ENCODE results near the gene ENPP6.

ENPP6 gene

GRCh38 chr4:184101711-184102110, 116.0 kb downstream of the ENPP6 start:
- no peak for DNase-seq (ENCODE audit: insufficient read length, low spot score)
- TF ChIP-seq TAF1 (IDR thresholded peaks at IDR 0.05; ENCODE audit: low read depth, low read length) (no peak), PAX5 (IDR thresholded peaks at IDR 0.05; ENCODE audit: insufficient read depth, low read length, severe bottlenecking) (no peak), SPI1 (IDR thresholded peaks at IDR 0.05; ENCODE audit: low read depth, low read length) (no peak), POLR2A (IDR thresholded peaks at IDR 0.05; ENCODE audit: low read depth, low read length) (no peak), POU2F2 (IDR thresholded peaks at IDR 0.05; ENCODE audit: low read depth, low read length) (no peak), POLR2AphosphoS5 (IDR thresholded peaks at IDR 0.05; ENCODE audit: low read depth, low read length) (no peak)
- FAIRE-seq, result no peak

GRCh38 chr4:184100297-184100885, 117.3 kb downstream of the ENPP6 start:
- DNase-seq (ENCODE audit: insufficient read length, low spot score), result peak; percentile 74
- TF ChIP-seq POLR2A (IDR thresholded peaks at IDR 0.05; ENCODE audit: low read depth, low read length), result no peak
- TF ChIP-seq TAF1 (IDR thresholded peaks at IDR 0.05; ENCODE audit: low read depth, low read length), result no peak
- TF ChIP-seq PAX5 (IDR thresholded peaks at IDR 0.05; ENCODE audit: insufficient read depth, low read length, severe bottlenecking), result no peak
- TF ChIP-seq SPI1 (IDR thresholded peaks at IDR 0.05; ENCODE audit: low read depth, low read length), result no peak
- TF ChIP-seq POU2F2 (IDR thresholded peaks at IDR 0.05; ENCODE audit: low read depth, low read length), result no peak
- no peak for TF ChIP-seq POLR2AphosphoS5 (IDR thresholded peaks at IDR 0.05; ENCODE audit: low read depth, low read length)
- peak; percentile 28 for FAIRE-seq

- DNase-seq (ENCODE audit: insufficient read length, low spot score), result no peak
- FAIRE-seq, result no peak
- no peak for TF ChIP-seq POU2F2 (IDR thresholded peaks at IDR 0.05; ENCODE audit: low read depth, low read length)
- no peak for TF ChIP-seq SPI1 (IDR thresholded peaks at IDR 0.05; ENCODE audit: low read depth, low read length)
- no peak for TF ChIP-seq PAX5 (IDR thresholded peaks at IDR 0.05; ENCODE audit: insufficient read depth, low read length, severe bottlenecking)
- TF ChIP-seq TAF1 (IDR thresholded peaks at IDR 0.05; ENCODE audit: low read depth, low read length), result no peak
- no peak for TF ChIP-seq POLR2A (IDR thresholded peaks at IDR 0.05; ENCODE audit: low read depth, low read length)
- TF ChIP-seq POLR2AphosphoS5 (IDR thresholded peaks at IDR 0.05; ENCODE audit: low read depth, low read length), result no peak
These were observed 118.1 kb downstream of the ENPP6 start for GRCh38 chr4:184099535-184099966.

GRCh38 chr4:184099000-184099399, 118.7 kb downstream of the ENPP6 start:
- DNase-seq (ENCODE audit: insufficient read length, low spot score) (no peak), FAIRE-seq (peak; percentile 40)
- no peak for TF ChIP-seq POU2F2 (IDR thresholded peaks at IDR 0.05; ENCODE audit: low read depth, low read length)
- TF ChIP-seq POLR2AphosphoS5 (IDR thresholded peaks at IDR 0.05; ENCODE audit: low read depth, low read length), result no peak
- no peak for TF ChIP-seq POLR2A (IDR thresholded peaks at IDR 0.05; ENCODE audit: low read depth, low read length)
- TF ChIP-seq SPI1 (IDR thresholded peaks at IDR 0.05; ENCODE audit: low read depth, low read length), result no peak

- TF ChIP-seq POLR2AphosphoS5 (IDR thresholded peaks at IDR 0.05; ENCODE audit: low read depth, low read length), result no peak
- TF ChIP-seq PAX5 (IDR thresholded peaks at IDR 0.05; ENCODE audit: insufficient read depth, low read length, severe bottlenecking), result no peak
- TF ChIP-seq POU2F2 (IDR thresholded peaks at IDR 0.05; ENCODE audit: low read depth, low read length), result no peak
- no peak for TF ChIP-seq TAF1 (IDR thresholded peaks at IDR 0.05; ENCODE audit: low read depth, low read length)
- no peak for TF ChIP-seq SPI1 (IDR thresholded peaks at IDR 0.05; ENCODE audit: low read depth, low read length)
- no peak for TF ChIP-seq POLR2A (IDR thresholded peaks at IDR 0.05; ENCODE audit: low read depth, low read length)
These were observed 119.9 kb downstream of the ENPP6 start for GRCh38 chr4:184097815-184098214.

GRCh38 chr4:184097241-184097605, 120.5 kb downstream of the ENPP6 start:
- no peak for FAIRE-seq
- TF ChIP-seq SPI1 (IDR thresholded peaks at IDR 0.05; ENCODE audit: low read depth, low read length) (no peak), PAX5 (IDR thresholded peaks at IDR 0.05; ENCODE audit: insufficient read depth, low read length, severe bottlenecking) (no peak), POU2F2 (IDR thresholded peaks at IDR 0.05; ENCODE audit: low read depth, low read length) (no peak), POLR2AphosphoS5 (IDR thresholded peaks at IDR 0.05; ENCODE audit: low read depth, low read length) (no peak), POLR2A (IDR thresholded peaks at IDR 0.05; ENCODE audit: low read depth, low read length) (no peak), TAF1 (IDR thresholded peaks at IDR 0.05; ENCODE audit: low read depth, low read length) (no peak)
- no peak for DNase-seq (ENCODE audit: insufficient read length, low spot score)

More at GRCh38 chr4:184097815-184098214, 119.9 kb downstream of the ENPP6 start:
- DNase-seq (ENCODE audit: insufficient read length, low spot score) (no peak), FAIRE-seq (no peak)

GRCh38 chr4:184096561-184097240, 121.0 kb downstream of the ENPP6 start:
- DNase-seq (ENCODE audit: insufficient read length, low spot score), result no peak
- no peak for FAIRE-seq

GRCh38 chr4:184094532-184095159, 123.0 kb downstream of the ENPP6 start:
- DNase-seq (ENCODE audit: insufficient read length, low spot score) (no peak), FAIRE-seq (no peak)
- TF ChIP-seq TAF1 (IDR thresholded peaks at IDR 0.05; ENCODE audit: low read depth, low read length), result no peak
- no peak for TF ChIP-seq POU2F2 (IDR thresholded peaks at IDR 0.05; ENCODE audit: low read depth, low read length)
- TF ChIP-seq PAX5 (IDR thresholded peaks at IDR 0.05; ENCODE audit: insufficient read depth, low read length, severe bottlenecking), result no peak
- no peak for TF ChIP-seq POLR2AphosphoS5 (IDR thresholded peaks at IDR 0.05; ENCODE audit: low read depth, low read length)
- no peak for TF ChIP-seq SPI1 (IDR thresholded peaks at IDR 0.05; ENCODE audit: low read depth, low read length)
- no peak for TF ChIP-seq POLR2A (IDR thresholded peaks at IDR 0.05; ENCODE audit: low read depth, low read length)

More at GRCh38 chr4:184096561-184097240, 121.0 kb downstream of the ENPP6 start:
- no peak for TF ChIP-seq TAF1 (IDR thresholded peaks at IDR 0.05; ENCODE audit: low read depth, low read length)
- no peak for TF ChIP-seq PAX5 (IDR thresholded peaks at IDR 0.05; ENCODE audit: insufficient read depth, low read length, severe bottlenecking)

- no peak for TF ChIP-seq POLR2A (IDR thresholded peaks at IDR 0.05; ENCODE audit: low read depth, low read length)
- TF ChIP-seq POU2F2 (IDR thresholded peaks at IDR 0.05; ENCODE audit: low read depth, low read length), result no peak
- TF ChIP-seq TAF1 (IDR thresholded peaks at IDR 0.05; ENCODE audit: low read depth, low read length), result no peak
- TF ChIP-seq POLR2AphosphoS5 (IDR thresholded peaks at IDR 0.05; ENCODE audit: low read depth, low read length), result no peak
- no peak for TF ChIP-seq PAX5 (IDR thresholded peaks at IDR 0.05; ENCODE audit: insufficient read depth, low read length, severe bottlenecking)
- TF ChIP-seq SPI1 (IDR thresholded peaks at IDR 0.05; ENCODE audit: low read depth, low read length), result no peak
- FAIRE-seq, result no peak
- no peak for DNase-seq (ENCODE audit: insufficient read length, low spot score)
These were observed 125.7 kb downstream of the ENPP6 start for GRCh38 chr4:184091986-184092385.
